ENCODE results near the gene ACTN4. TPM values are rescaled to one million over a fixed set of nuclear protein-coding genes. Genes with fewer than 3 reads are reported as not detected.

The ACTN4 gene
- total and polyA plus RNA-seq, 9 donors, result 139 to 458 (median 299) TPM

GRCh38 chr19:38781058-38781457 is 133.6 kb downstream of the ACTN4 start:
- Histone ChIP-seq H3K9me3 (no peaks in the 10 kb centered on the region), H3K36me3 (no peaks in the 10 kb centered on the region), H3K27ac (no peak overlapping the region), H3K27me3 (no peaks in the 10 kb centered on the region), H3K4me3 (no peak overlapping the region), H3K4me1 (ENCODE audit: insufficient read depth) (peaks cover 1% of the 10 kb centered on the region)
- 33 to 56% (median 37%) methylated on average over 7 of the region's 7 CpGs for WGBS, 3 donors
- TF ChIP-seq POLR2A (IDR thresholded peaks at IDR 0.05) (no peak), EP300 (IDR thresholded peaks at IDR 0.05) (no peak), CTCF (IDR thresholded peaks at IDR 0.05) (no peak)
- DNase-seq, result no peak
- intact Hi-C loops (cut with DNase I), result no loop called here

Other genes starting within 250 kb of the ACTN4 start
- gene FAM98C, start 244.6 kb upstream of the ACTN4 start, total RNA-seq, result 10 to 100 TPM; 16.5 to 23.7 (median 20.9) TPM
- 10 to 100 TPM in 1 of 2 donors, 1 to 10 TPM in 1; 7.8 to 18.8 TPM for gene FAM98C, start 244.6 kb upstream of the ACTN4 start, polyA plus RNA-seq
- gene RASGRP4, start 221.4 kb upstream of the ACTN4 start, total RNA-seq, result 1 to 10 TPM in 3 of 7 donors, under 1 TPM in 4; 0.45 to 1.8 (median 0.84) TPM
- gene RASGRP4, start 221.4 kb upstream of the ACTN4 start, polyA plus RNA-seq, result 1 to 10 TPM in 1 of 2 donors, under 1 TPM in 1; 0.58 to 2.5 TPM
- gene RYR1, start 214.0 kb upstream of the ACTN4 start, total RNA-seq, result 1 to 10 TPM in 3 of 7 donors, under 1 TPM in 4; 0.57 to 2.6 (median 0.88) TPM
- 1 to 10 TPM; 1.5 to 1.6 TPM for gene RYR1, start 214.0 kb upstream of the ACTN4 start, polyA plus RNA-seq
- 1 to 10 TPM in 6 of 7 donors, under 1 TPM in 1; 0.95 to 6.1 (median 2.6) TPM for gene MAP4K1, start 29.7 kb upstream of the ACTN4 start, total RNA-seq
- 1 to 10 TPM; 1.0 to 2.6 TPM for gene MAP4K1, start 29.7 kb upstream of the ACTN4 start, polyA plus RNA-seq
- 100 to 1,000 TPM; 247 to 527 (median 267) TPM for gene EIF3K, start 28.5 kb upstream of the ACTN4 start, total RNA-seq
- 100 to 1,000 TPM; 215 to 391 TPM for gene EIF3K, start 28.5 kb upstream of the ACTN4 start, polyA plus RNA-seq
- 1 to 10 TPM in 5 of 7 donors, under 1 TPM in 2; 0.81 to 8.0 (median 3.1) TPM for gene CAPN12, start 96.8 kb downstream of the ACTN4 start, total RNA-seq
- 1 to 10 TPM in 1 of 2 donors, under 1 TPM in 1; 0.22 to 3.6 TPM for gene CAPN12, start 96.8 kb downstream of the ACTN4 start, polyA plus RNA-seq
- gene LGALS7, start 125.9 kb downstream of the ACTN4 start, total RNA-seq, result under 1 TPM in 2 of 7 donors, not detected in 5; 0.69 to 0.79 TPM
- gene LGALS7, start 125.9 kb downstream of the ACTN4 start, polyA plus RNA-seq, result under 1 TPM in 1 of 2 donors, not detected in 1; 0.84 TPM
- gene LGALS7B, start 141.6 kb downstream of the ACTN4 start, total RNA-seq, result not detected
- not detected for gene LGALS7B, start 141.6 kb downstream of the ACTN4 start, polyA plus RNA-seq
- gene LGALS4, start 165.3 kb downstream of the ACTN4 start, total RNA-seq, result 1 to 10 TPM in 4 of 7 donors, under 1 TPM in 3; 0.57 to 7.4 (median 2.2) TPM
- 1 to 10 TPM in 1 of 2 donors, under 1 TPM in 1; 0.80 to 1.4 TPM for gene LGALS4, start 165.3 kb downstream of the ACTN4 start, polyA plus RNA-seq
- gene ECH1, start 184.1 kb downstream of the ACTN4 start, total RNA-seq, result 100 to 1,000 TPM in 5 of 7 donors, 10 to 100 TPM in 2; 67.6 to 146 (median 113) TPM
- 100 to 1,000 TPM; 202 to 243 TPM for gene ECH1, start 184.1 kb downstream of the ACTN4 start, polyA plus RNA-seq
- 100 to 1,000 TPM; 110 to 282 (median 230) TPM for gene HNRNPL, start 202.3 kb downstream of the ACTN4 start, total RNA-seq
- 100 to 1,000 TPM; 152 to 284 TPM for gene HNRNPL, start 202.3 kb downstream of the ACTN4 start, polyA plus RNA-seq
- gene RINL, start 230.6 kb downstream of the ACTN4 start, total RNA-seq, result 1 to 10 TPM; 1.1 to 4.7 (median 2.6) TPM
- gene RINL, start 230.6 kb downstream of the ACTN4 start, polyA plus RNA-seq, result 1 to 10 TPM; 2.3 to 3.4 TPM

Data from ovary (tissue), 9 donors.